NCI-H2196 (cell line): ENCODE results near the gene CPA1.
A peak's percentile ranks its signal among the peaks of the same experiment; 100 is the strongest.

ENCODE experiments used
- DNase-seq: peaks from one replicate; lab custom pipeline; 2025; ENCODE audit not compliant: unreplicated experiment; lab: John Stamatoyannopoulos, UW

Gene CPA1

GRCh38 chr7:130353196-130353595 is 27.1 kb upstream of the CPA1 start:
- no peak for DNase-seq

- no peak for DNase-seq
Measured at GRCh38 chr7:130356121-130356875, 24.0 kb upstream of the CPA1 start.

GRCh38 chr7:130356876-130357611 is 23.2 kb upstream of the CPA1 start:
- peak; percentile 23 for DNase-seq

- DNase-seq = no peak
Measured at GRCh38 chr7:130358471-130358870, 21.8 kb upstream of the CPA1 start.

- DNase-seq = no peak
Measured at GRCh38 chr7:130359276-130359857, 20.9 kb upstream of the CPA1 start.

- no peak for DNase-seq
Measured at GRCh38 chr7:130360518-130360917, 19.8 kb upstream of the CPA1 start.

GRCh38 chr7:130361681-130362080 is 18.6 kb upstream of the CPA1 start:
- no peak for DNase-seq

GRCh38 chr7:130362251-130362816 is 18.0 kb upstream of the CPA1 start:
- DNase-seq = no peak

- no peak for DNase-seq
Measured at GRCh38 chr7:130363026-130363847, 17.1 kb upstream of the CPA1 start.

GRCh38 chr7:130364451-130364850 is 15.8 kb upstream of the CPA1 start:
- DNase-seq = no peak

- DNase-seq = no peak
Measured at GRCh38 chr7:130365088-130365487, 15.2 kb upstream of the CPA1 start.

- peak; percentile 96 for DNase-seq
Measured at GRCh38 chr7:130365511-130366441, 14.5 kb upstream of the CPA1 start.

GRCh38 chr7:130366564-130366963 is 13.7 kb upstream of the CPA1 start:
- DNase-seq = no peak

- no peak for DNase-seq
Measured at GRCh38 chr7:130367088-130367755, 13.1 kb upstream of the CPA1 start.

- DNase-seq = no peak
Measured at GRCh38 chr7:130367836-130368746, 12.2 kb upstream of the CPA1 start.

- DNase-seq = no peak
Measured at GRCh38 chr7:130369110-130369711, 11.1 kb upstream of the CPA1 start.

- DNase-seq = no peak
Measured at GRCh38 chr7:130369831-130370550, 10.3 kb upstream of the CPA1 start.
